Measurements from ENCODE around the gene DVL1. TPM values are rescaled to one million over a fixed set of nuclear protein-coding genes. Genes with fewer than 3 reads are reported as not detected.

The DVL1 gene
- polyA plus RNA-seq, 1 donor from 2014 or later, result 100 TPM

GRCh38 chr1:1311107-1312104 lies 37.8 kb downstream of the DVL1 start:
- Histone ChIP-seq H3K4me3 (ENCODE audit: low read length) (no peak overlapping the region), H3K27ac (ENCODE audit: low read length) (no peak overlapping the region), H3K9me2 (ENCODE audit: insufficient read depth, low read length) (no peaks in the 10 kb centered on the region), H3K36me3 (ENCODE audit: insufficient read depth, low read length) (no peaks in the 10 kb centered on the region), H4K20me1 (ENCODE audit: insufficient read depth) (no peaks in the 10 kb centered on the region), H3K4me2 (ENCODE audit: low read length) (no peak overlapping the region), H3K9ac (ENCODE audit: low read length) (no peak overlapping the region), H3K79me2 (replicated peaks; ENCODE audit: insufficient read depth, low read length) (peaks cover 11% of the 10 kb centered on the region), H3K9me3 (ENCODE audit: low read length) (no peaks in the 10 kb centered on the region), H3K27me3 (ENCODE audit: insufficient read depth, low read depth, low read length) (no peaks in the 10 kb centered on the region), H2AFZ (ENCODE audit: low read depth, low read length) (no peak overlapping the region), H3F3A (ENCODE audit: insufficient read depth, low read length, poor library complexity, severe bottlenecking) (no peaks in the 10 kb centered on the region)
- no peak for TF ChIP-seq MXI1 (conservative IDR thresholded peaks at IDR 0.05; ENCODE audit: poor library complexity, severe bottlenecking)
- no peak for TF ChIP-seq SMC3 (conservative IDR thresholded peaks at IDR 0.05; ENCODE audit: poor library complexity)
- TF ChIP-seq TAF1 (IDR thresholded peaks at IDR 0.05; ENCODE audit: low read depth), result no peak
- no peak for TF ChIP-seq POLR2AphosphoS5 (IDR thresholded peaks at IDR 0.05)
- TF ChIP-seq, protein P1, sequence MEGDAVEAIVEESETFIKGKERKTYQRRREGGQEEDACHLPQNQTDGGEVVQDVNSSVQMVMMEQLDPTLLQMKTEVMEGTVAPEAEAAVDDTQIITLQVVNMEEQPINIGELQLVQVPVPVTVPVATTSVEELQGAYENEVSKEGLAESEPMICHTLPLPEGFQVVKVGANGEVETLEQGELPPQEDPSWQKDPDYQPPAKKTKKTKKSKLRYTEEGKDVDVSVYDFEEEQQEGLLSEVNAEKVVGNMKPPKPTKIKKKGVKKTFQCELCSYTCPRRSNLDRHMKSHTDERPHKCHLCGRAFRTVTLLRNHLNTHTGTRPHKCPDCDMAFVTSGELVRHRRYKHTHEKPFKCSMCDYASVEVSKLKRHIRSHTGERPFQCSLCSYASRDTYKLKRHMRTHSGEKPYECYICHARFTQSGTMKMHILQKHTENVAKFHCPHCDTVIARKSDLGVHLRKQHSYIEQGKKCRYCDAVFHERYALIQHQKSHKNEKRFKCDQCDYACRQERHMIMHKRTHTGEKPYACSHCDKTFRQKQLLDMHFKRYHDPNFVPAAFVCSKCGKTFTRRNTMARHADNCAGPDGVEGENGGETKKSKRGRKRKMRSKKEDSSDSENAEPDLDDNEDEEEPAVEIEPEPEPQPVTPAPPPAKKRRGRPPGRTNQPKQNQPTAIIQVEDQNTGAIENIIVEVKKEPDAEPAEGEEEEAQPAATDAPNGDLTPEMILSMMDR (IDR thresholded peaks at IDR 0.05; ENCODE audit: poor library complexity, severe bottlenecking), result no peak
- no peak for TF ChIP-seq EP300 (conservative IDR thresholded peaks at IDR 0.05; ENCODE audit: poor library complexity, severe bottlenecking)
- TF ChIP-seq, protein P2, sequence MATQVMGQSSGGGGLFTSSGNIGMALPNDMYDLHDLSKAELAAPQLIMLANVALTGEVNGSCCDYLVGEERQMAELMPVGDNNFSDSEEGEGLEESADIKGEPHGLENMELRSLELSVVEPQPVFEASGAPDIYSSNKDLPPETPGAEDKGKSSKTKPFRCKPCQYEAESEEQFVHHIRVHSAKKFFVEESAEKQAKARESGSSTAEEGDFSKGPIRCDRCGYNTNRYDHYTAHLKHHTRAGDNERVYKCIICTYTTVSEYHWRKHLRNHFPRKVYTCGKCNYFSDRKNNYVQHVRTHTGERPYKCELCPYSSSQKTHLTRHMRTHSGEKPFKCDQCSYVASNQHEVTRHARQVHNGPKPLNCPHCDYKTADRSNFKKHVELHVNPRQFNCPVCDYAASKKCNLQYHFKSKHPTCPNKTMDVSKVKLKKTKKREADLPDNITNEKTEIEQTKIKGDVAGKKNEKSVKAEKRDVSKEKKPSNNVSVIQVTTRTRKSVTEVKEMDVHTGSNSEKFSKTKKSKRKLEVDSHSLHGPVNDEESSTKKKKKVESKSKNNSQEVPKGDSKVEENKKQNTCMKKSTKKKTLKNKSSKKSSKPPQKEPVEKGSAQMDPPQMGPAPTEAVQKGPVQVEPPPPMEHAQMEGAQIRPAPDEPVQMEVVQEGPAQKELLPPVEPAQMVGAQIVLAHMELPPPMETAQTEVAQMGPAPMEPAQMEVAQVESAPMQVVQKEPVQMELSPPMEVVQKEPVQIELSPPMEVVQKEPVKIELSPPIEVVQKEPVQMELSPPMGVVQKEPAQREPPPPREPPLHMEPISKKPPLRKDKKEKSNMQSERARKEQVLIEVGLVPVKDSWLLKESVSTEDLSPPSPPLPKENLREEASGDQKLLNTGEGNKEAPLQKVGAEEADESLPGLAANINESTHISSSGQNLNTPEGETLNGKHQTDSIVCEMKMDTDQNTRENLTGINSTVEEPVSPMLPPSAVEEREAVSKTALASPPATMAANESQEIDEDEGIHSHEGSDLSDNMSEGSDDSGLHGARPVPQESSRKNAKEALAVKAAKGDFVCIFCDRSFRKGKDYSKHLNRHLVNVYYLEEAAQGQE (IDR thresholded peaks at IDR 0.05; ENCODE audit: borderline replicate concordance), result no peak
- no peak for TF ChIP-seq EZH2 (IDR thresholded peaks at IDR 0.05; ENCODE audit: borderline replicate concordance, insufficient read depth, low read length, poor library complexity, severe bottlenecking)
- no peak for TF ChIP-seq RAD21 (conservative IDR thresholded peaks at IDR 0.05)

GRCh38 chr1:1310476-1311053 lies 38.7 kb downstream of the DVL1 start:
- H2AFZ ChIP-seq (ENCODE audit: low read depth, low read length), result no peak overlapping the region
- no peak overlapping the region for H3K4me2 ChIP-seq (ENCODE audit: low read length)
- H3K9me3 ChIP-seq (ENCODE audit: low read length), result no peaks in the 10 kb centered on the region
- H3K4me3 ChIP-seq (ENCODE audit: low read length), result no peak overlapping the region
- no peaks in the 10 kb centered on the region for H3K27me3 ChIP-seq (ENCODE audit: insufficient read depth, low read depth, low read length)
- no peaks in the 10 kb centered on the region for H3K36me3 ChIP-seq (ENCODE audit: insufficient read depth, low read length)
- no peaks in the 10 kb centered on the region for H4K20me1 ChIP-seq (ENCODE audit: insufficient read depth)
- no peaks in the 10 kb centered on the region for H3K9me2 ChIP-seq (ENCODE audit: insufficient read depth, low read length)
- no peak overlapping the region for H3K27ac ChIP-seq (ENCODE audit: low read length)
- H3F3A ChIP-seq (ENCODE audit: insufficient read depth, low read length, poor library complexity, severe bottlenecking), result no peaks in the 10 kb centered on the region
- TF ChIP-seq RAD21 (conservative IDR thresholded peaks at IDR 0.05) (no peak), EZH2 (IDR thresholded peaks at IDR 0.05; ENCODE audit: borderline replicate concordance, insufficient read depth, low read length, poor library complexity, severe bottlenecking) (no peak), EP300 (conservative IDR thresholded peaks at IDR 0.05; ENCODE audit: poor library complexity, severe bottlenecking) (no peak), MXI1 (conservative IDR thresholded peaks at IDR 0.05; ENCODE audit: poor library complexity, severe bottlenecking) (no peak)
- TF ChIP-seq, protein P2 (IDR thresholded peaks at IDR 0.05; ENCODE audit: borderline replicate concordance), result no peak
- TF ChIP-seq, protein P1 (IDR thresholded peaks at IDR 0.05; ENCODE audit: poor library complexity, severe bottlenecking), result no peak
- peaks cover 19% of the 10 kb centered on the region for H3K79me2 ChIP-seq (replicated peaks; ENCODE audit: insufficient read depth, low read length)
- no peak overlapping the region for H3K9ac ChIP-seq (ENCODE audit: low read length)
